ENCODE measurements around the gene PDCD2L.
A peak's percentile ranks its signal among the peaks of the same experiment; 100 is the strongest.
"Not testable (repeated sequence)": the region's sequence is repeated elsewhere in the genome, so short reads cannot be mapped to it uniquely, and the experiment has no call there.

The PDCD2L gene, protein sequence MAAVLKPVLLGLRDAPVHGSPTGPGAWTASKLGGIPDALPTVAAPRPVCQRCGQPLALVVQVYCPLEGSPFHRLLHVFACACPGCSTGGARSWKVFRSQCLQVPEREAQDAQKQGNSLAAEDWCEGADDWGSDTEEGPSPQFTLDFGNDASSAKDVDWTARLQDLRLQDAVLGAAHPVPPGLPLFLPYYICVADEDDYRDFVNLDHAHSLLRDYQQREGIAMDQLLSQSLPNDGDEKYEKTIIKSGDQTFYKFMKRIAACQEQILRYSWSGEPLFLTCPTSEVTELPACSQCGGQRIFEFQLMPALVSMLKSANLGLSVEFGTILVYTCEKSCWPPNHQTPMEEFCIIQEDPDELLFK

DNA sequence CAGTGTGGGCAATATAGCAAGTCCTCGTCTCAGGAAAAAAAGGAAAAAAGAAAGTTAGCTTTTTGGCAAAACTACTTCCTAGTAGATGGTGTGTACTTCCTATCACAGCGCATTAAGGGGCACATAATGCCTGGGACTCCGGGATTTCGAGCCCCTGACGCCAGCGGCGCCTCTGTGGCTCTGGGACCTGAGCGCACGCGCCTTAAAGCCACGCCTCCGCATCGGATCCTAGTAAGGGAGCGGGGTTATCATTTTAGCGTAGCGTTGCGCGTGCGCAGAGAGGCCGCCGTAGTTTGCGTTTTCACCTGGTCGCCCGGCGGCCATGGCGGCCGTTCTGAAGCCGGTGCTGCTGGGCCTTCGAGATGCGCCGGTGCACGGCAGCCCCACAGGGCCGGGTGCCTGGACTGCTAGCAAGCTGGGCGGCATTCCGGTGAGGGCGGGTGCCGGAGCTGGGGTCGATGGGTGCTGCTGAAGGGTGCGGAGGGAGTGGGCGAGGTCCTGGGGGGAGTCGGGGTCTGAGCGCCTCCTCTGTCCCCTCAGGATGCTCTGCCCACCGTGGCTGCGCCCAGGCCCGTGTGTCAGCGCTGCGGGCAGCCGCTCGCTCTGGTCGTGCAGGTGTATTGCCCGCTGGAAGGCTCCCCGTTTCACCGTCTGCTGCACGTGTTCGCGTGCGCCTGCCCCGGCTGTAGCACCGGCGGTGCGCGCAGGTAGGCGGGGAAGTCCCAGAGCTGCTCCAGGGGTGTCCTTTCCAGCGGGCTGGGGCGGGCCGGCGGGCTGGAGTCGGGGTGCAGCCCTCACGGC is at the start of gene PDCD2L:
Gene PDCD2L (plus strand): TSS at position 291 of the 801 bp plus-strand sequence. CDS start 32 bp downstream, at position 323.
- peak; percentile 77 to 90 for DNase-seq (ENCODE audit: low read depth in 2 of 2, low spot score in 1 of 2)

DNA sequence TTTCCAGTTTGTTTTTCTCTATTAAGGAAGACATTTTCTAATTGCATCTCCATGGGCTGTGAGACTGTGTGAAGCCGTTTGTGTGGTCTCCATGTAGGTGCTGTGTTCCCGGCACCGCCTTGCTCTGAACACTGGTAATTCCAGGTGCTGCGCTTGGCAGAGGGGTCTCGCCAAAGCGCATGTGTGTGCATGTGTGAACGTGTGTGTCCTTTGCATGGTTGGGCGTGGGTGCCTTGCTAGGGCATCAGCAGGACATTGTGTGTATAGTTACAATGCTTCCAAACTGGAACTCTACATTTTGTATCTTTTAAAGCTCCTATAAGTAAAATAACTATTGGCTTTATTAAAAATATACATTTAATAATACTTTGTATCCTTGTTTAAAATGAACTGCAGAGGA is 49.0 kb upstream of the PDCD2L start:
- no peak for DNase-seq (ENCODE audit: low read depth in 2 of 2, low spot score in 1 of 2)

DNA sequence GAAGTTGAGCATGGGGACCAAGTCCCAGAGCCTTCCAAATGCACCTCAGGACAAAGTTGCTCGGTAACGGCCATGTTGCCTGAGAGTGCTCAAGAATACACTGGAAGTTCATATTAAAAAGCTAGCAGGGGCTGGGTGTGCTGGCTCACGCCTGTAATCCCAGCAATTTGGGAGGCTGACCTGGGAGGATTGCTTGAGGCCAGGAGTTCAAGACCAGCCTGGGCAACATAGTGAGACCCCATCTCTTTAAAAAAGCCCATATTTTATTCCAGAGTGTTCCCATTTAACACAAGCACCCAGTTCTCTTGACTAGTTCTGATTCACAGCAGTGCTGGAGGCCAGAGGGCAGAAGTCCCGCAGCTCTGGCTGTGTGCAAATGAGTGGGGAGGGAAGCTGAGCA is 47.3 kb upstream of the PDCD2L start:
- no peak for DNase-seq (ENCODE audit: low read depth in 2 of 2, low spot score in 1 of 2)

DNA sequence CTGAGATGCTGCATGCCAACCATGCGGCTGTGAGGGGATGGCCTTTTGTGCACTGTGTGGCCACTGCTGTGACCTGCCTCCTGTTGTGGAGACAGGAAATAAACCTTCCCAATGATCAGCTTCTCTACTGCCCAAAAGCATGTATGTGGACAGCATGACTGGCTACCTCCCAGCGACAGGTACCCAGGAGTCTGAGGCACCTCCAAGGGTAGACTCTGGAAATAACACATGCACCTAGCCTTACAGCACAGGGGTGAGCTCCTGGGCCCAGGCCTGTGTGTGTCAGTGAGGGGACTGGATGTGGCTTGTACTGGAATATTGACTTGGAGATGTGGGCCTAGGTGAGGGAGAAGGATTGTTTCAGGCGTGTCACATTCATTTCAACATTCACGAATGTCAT is 46.8 kb upstream of the PDCD2L start:
- no peak for DNase-seq (ENCODE audit: low read depth in 2 of 2, low spot score in 1 of 2)

DNA sequence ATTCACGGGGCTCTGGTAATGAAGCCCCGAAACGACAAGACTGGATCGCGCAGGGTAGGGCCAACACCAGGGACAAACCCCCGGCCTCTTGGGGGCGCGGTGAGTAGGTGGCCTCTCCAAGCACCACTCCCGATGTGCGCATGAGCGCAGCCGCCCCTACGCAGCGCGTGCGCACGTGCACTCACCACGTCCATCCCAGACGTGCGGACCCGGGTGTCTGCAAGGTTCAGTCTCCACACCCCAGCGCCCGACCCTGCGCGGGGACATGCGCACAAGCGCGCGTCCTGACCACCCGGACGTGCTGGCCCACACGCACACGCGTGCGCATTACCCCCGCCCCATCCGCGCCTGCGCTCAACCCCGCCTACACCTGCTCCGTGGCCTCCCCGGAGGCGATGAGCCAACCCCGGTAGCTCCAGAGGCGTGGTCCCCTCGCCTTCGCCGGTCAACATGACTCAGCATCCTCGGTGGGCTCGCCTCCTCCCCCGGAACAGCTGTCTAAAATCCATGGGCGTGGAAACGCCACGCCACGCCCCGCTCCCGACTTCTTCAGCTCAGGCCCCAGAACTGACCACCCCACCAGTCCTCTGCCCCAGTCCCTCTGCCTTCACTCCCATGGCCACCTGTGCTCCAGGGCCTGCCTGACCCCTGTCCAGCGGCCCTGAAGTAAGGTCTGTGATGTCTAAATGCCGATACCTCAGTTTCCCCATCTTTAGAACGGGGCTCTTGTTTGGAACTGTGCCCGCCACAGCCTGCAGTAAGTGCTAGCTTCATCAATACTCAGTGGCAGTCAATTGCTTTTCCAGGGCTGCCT is 44.9 kb upstream of the PDCD2L start:
- peak; percentile 80 to 89 for DNase-seq (ENCODE audit: low read depth in 2 of 2, low spot score in 1 of 2)

DNA sequence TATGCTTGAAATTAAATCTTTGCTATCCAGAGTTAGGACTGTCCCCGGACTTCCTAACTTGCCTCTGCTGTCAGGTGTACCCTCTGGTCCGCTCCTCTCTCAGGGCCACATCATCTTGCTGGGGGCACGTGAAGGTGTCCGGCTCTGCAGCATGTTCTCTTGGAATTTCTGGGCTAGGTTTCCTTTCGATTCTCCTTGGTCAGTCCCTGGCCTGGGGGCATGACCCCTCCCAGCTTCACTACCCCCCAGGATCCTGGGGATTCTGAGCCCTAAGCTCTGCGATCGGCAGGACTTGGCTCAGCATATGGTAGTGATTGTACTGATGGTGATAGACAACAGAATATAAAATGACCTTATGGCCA is 44.3 kb upstream of the PDCD2L start:
- DNase-seq (ENCODE audit: low read depth in 2 of 2, low spot score in 1 of 2), result no peak

DNA sequence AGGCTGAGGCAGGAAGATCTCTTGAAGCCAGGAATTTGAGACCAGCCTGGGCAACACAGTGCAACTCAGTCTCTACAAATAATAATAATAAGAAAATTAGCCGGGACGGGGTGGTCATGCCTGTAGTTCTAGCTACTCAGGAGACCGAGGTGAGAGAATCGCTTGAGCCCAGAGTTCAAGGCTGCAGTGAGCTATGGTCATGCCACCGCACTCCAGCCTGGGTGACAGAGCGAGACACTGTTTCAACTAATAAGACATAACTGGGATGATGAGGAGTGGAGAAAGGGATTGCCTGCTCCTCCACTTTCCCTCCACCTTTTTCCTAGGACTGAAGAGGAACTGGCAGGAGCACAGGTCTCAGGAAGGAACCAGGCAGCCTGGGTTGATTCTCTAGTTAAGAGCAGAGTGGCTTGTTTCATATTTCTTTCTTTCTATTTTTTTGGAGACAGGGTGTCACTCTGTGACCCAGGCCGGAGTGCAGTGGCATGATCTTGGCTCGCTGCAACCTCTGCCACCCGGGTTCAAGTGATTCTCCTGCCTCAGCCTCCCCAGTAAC is 43.8 kb upstream of the PDCD2L start:
- DNase-seq (ENCODE audit: low read depth in 2 of 2, low spot score in 1 of 2), result no peak

DNA sequence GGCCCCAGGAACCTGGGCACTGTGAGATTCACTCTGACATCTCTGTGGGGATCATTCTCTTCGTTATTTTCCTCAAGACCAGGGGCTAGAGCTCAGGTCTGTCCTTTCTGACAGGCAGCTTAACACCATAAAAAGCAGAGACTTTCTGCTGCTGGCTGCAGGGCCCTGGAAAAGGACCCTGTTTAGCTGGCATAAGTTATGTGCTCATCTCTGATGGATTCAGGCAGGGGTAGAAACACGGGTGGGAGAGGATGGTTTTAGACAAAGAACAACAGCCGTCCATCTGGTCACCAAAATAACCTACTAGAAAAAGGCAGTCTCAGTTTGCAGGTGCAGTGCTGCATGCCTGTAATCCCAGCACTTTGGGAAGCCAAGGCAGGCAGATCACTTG is 41.5 kb upstream of the PDCD2L start:
- no peak for DNase-seq (ENCODE audit: low read depth in 2 of 2, low spot score in 1 of 2)

DNA sequence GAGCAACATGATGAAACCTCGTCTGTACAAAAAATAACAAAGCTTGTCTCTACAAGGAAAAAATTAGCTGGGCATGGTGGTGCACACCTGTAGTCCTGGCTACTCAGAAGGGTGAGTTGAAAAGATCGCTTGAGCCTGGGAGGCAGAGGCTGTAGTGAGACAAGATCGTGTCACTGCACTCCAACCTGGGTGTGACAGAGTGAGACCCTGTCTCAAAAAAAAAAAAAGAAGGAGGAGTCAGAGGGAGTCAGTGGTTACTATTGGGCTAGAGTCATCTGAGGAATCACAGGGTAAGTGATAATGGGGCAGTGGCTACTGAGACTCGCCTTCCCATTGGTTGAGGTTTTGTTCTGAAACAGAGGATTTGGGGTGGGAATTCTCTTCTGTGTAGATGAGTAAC is 41.1 kb upstream of the PDCD2L start:
- DNase-seq (ENCODE audit: low read depth in 2 of 2, low spot score in 1 of 2), result no peak

DNA sequence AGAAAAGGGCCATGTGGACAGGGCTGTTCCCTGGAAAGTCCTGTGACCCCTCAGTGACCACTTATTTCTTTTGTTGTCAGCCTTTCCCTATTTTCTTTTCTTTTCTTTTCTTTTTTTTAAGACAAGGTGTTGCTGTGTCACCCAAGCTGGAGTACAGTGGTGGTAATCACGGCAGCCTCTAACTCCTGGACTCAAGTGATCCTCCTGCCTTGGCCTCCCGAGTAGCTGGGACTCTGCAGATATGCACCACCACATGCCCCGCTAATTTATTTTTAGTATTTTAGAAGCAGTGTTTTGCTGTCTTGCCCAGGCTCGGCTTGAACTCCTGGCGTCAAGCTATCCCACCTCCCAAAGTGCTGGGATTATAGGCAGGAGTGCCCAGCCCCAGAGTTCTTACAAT is 40.3 kb upstream of the PDCD2L start:
- DNase-seq (ENCODE audit: low read depth in 2 of 2, low spot score in 1 of 2), result no peak

DNA sequence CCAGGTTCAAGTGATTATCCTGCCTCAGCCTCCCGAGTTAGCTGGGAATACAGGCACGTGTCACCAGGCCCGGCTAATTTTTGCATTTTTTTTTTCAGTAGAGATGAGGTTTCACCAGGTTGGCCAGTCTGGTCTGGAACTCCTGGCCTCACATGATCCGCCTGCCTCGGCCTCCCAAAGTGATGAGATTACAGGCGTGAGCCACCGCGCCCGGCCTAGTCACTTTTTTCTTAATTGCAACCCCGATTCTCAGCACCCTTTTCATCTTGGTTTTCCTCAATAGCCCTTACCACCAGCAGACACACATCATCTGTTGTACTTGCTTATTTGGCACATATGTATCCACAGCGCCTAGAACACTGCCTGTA is 39.8 kb upstream of the PDCD2L start:
- DNase-seq (ENCODE audit: low read depth in 2 of 2, low spot score in 1 of 2), result no peak

DNA sequence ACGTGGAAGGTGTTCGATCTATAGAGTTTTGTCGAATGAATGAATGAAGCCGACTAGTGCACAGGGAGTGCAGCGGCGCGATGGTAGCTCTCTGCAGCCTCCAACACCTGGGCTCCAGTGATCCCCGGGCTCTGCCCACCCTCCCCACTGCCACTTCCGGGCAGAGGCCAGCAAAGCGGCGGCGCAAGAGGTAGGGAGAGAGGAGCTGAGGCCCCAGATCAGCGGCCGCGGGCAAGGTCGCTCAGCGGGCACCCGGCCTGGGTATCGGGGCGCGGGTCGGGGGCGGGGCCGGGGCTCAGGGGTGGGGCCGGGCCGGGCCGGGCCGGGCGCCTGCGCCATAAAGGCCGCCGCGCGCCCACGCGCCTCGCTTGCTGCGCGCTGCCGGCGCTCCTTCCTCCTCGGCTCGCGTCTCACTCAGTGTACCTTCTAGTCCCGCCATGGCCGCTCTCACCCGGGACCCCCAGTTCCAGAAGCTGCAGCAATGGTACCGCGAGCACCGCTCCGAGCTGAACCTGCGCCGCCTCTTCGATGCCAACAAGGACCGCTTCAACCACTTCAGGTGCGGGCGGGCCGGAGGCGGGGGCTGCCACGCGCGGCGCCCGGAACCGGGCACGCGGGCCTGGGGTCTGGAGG is 39.3 kb upstream of the PDCD2L start, which contains the start of gene GPI:
Gene GPI (plus strand): TSS at position 367 of the 633 bp plus-strand sequence. CDS start 71 bp downstream, at position 438.
- DNase-seq (ENCODE audit: low read depth in 2 of 2, low spot score in 1 of 2), result peak; percentile 33 to 43

DNA sequence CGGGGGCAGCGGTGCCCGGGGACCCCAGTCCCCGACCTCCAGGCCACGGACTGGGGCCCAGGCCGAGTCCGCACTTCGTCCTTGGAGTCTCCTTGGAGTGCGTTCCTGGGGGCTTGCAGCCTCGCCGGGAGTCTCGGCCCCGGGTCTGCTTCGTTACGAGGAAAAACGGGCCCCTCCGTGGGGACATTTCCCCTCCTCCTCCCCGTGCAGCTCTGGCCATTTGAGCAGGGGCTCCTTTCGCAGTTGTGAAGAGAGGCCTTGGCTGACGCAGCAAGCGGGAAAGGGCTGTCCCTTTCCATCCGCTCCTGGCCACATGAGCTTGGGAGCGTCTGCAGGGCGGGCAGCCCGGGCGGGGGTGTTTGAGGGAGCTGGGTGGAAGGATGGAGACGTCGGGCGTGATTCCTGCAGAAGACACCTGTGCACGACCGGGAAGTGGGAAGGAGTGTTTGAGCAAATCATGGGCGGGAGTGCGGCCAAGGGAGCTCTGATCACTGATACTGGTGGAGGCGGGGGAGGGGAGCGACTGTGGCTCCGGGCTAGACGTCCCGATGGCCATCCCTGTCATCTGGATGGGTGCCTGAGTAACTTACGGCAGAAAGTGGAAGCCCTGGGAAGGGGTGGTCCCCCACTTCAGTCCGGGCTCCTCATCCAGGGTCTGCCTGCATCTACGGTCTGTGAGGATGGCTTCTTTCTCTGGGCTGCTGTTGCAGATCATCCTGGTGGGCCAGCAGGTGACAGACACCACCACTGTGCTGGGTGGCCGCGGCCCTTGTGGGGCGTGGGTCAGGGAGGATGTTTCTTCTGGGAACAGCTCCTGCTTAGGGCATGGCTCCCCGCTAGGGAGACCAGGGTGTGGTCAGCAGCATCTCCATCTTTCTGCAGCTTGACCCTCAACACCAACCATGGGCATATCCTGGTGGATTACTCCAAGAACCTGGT is 38.5 kb upstream of the PDCD2L start:
- DNase-seq (ENCODE audit: low read depth in 2 of 2, low spot score in 1 of 2), result no peak

DNA sequence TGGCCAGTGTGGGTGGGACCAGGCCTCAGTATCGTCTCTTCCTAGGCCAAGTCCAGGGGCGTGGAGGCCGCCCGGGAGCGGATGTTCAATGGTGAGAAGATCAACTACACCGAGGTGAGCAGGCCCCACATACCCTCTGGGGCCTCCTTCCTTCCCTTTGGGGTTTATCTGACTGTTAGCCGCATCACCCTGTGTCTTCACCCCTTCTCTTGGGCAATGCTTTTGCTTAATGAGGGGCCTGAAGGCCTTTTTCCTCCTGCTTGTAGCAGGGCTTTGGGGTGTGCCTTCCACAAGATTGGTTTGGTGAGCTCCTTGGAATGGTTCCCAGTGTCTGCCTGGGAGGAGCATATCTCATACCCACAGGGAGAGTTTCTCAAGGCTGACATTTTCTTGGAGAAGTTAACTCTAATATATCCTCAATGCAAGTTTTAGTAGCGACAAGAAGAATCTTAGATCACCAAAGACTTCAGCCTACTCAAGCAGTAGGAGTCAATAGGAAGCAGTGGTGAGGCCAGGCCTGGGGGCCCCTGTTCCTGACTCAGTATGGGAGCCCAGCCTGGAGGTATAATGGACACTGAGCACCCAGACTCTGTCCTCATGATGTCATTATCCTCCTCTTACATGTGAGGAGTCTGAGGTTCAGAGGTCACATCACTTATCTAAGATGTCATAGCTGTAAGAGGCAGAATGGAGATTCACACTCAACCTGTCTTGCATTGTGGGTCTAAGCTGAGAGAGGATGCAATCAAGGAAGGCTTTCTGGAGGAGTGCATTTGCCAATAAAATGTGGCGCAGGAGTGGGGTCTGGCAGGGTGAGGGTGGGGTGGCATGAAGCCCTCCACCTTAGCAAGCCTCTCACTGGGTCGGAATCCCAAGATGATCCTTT is 37.2 kb upstream of the PDCD2L start:
- no peak for DNase-seq (ENCODE audit: low read depth in 2 of 2, low spot score in 1 of 2)

DNA sequence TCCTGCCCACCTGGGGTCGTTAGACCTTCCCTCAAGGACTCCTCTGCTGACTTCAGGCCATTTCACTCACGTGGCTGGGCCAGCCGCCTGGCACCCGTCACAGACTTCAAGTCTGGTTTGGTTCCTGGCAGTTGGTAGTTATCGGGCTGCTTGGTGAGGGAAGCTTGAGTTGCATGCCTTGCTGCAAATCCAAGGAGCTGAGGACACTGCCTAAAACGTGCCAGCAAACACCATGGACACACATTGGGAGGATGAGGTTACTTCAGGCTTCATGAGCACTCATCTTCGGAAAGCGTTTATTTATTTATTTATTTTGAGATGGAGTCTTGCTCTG is 36.6 kb upstream of the PDCD2L start:
- no peak for DNase-seq (ENCODE audit: low read depth in 2 of 2, low spot score in 1 of 2)

DNA sequence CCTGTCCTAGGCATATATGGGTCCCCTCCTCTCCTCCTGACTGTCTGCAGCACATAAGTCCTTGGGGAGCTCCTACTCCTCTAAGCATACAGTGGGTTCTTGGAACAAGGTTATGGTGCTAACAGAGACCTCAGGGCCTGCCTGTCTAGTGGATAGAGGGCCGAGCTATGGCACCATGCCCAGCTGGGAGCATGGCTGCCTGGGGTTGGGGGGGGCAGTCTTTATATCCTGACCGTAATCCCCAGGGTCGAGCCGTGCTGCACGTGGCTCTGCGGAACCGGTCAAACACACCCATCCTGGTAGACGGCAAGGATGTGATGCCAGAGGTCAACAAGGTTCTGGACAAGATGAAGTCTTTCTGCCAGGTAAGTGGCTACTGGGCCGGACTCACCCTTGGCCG is 35.9 kb upstream of the PDCD2L start:
- DNase-seq (ENCODE audit: low read depth in 2 of 2, low spot score in 1 of 2), result no peak

DNA sequence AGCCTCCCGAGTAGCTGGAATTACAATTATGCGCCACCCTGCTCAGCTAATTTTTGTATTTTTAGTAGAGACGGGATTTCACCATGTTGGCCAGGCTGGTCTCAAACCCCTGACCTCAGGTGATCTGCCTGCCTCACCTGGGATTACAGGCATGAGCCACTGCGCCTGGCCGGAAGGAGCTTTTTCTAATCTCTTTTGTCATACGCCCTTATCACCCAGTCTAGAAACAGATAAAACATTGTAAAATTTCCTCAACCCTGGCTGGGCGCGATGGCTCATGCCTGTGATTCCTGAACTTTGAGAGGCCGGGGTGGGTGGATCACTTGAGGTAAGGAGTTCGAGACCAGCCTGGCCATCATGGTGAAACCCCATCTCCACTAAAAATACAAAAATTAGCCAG is 35.0 kb upstream of the PDCD2L start:
- not testable (repeated sequence) for DNase-seq (ENCODE audit: low read depth in 2 of 2, low spot score in 1 of 2)

DNA sequence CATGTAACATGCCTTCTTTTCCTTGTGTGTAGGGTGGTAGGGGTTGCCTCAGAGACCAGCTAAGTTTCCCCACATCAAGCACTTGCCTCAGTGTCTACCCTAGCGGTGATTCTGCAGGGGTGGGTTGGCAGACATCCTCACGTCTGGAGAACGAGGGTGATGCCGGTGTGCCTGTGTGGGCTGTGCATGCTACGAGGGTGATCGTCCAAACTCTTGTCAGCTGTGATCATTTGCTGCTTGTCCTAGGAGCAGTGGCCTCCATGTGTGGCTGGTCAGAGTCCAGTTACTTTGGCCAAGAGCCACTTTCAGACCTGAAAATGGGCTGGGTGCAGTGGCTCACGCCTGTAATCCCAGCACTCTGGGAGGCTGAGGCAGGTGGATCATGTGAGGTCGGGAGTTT is 34.1 kb upstream of the PDCD2L start:
- no peak for DNase-seq (ENCODE audit: low read depth in 2 of 2, low spot score in 1 of 2)

DNA sequence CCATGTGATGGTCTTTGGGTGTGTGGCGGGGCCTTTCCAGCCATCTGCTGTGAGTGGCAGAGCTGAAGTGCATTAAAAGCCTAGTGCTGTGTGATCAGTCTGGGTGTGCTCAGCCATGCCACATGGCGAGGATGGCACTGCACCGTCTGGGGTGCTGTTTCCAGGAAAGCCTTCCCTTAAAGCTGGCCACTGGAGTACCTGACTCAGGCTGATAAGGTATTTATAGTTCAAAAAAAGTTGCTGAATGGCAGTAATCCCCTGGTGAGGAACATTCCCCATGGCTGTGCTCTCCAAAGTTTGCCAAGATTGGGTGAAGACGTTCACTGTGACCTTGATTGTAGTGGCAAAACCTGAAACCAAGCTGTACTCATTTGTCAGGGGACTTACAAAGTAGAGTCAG is 33.2 kb upstream of the PDCD2L start:
- DNase-seq (ENCODE audit: low read depth in 2 of 2, low spot score in 1 of 2), result no peak
